Adipocyte (in vitro differentiated cells): Measurements from ENCODE around the gene MAGEA8.
"Not testable (repeated sequence)": the region's sequence is repeated elsewhere in the genome, so short reads cannot be mapped to it uniquely, and the experiment has no call there.

Experiments
- DNase-seq: peaks from one replicate; pipeline ENCODE4 v3.0.0-alpha.2; 2015; ENCODE audit warnings: low read depth
- H3K27me3 ChIP-seq: replicated peaks from 2 replicates; pipeline ENCODE4 v1.7.0; 2013; ENCODE audit warnings: mild to moderate bottlenecking, low read length, moderate library complexity; ENCODE audit not compliant: control insufficient read depth, insufficient read depth
- H3K36me3 ChIP-seq: 2 replicates; pipeline ENCODE4 v1.7.0; 2013; ENCODE audit warnings: low read length, mild to moderate bottlenecking, moderate library complexity; ENCODE audit not compliant: control insufficient read depth, insufficient read depth, severe bottlenecking
- H3K4me1 ChIP-seq: 2 replicates; pipeline ENCODE4 v1.7.0; 2013; ENCODE audit warnings: mild to moderate bottlenecking, low read length, moderate library complexity; ENCODE audit not compliant: control insufficient read depth, insufficient read depth
- H3K4me3 ChIP-seq: 2 replicates; pipeline ENCODE4 v1.7.0; 2013; ENCODE audit warnings: mild to moderate bottlenecking, low read length, moderate library complexity
- H3K9ac ChIP-seq: 2 replicates; pipeline ENCODE4 v1.7.0; 2013; ENCODE audit warnings: mild to moderate bottlenecking, low read length, moderate library complexity
- H3K9me3 ChIP-seq: 2 replicates; pipeline ENCODE4 v1.7.0; 2013; ENCODE audit warnings: mild to moderate bottlenecking, low read length, moderate library complexity; ENCODE audit not compliant: control insufficient read depth

Gene MAGEA8

DNA sequence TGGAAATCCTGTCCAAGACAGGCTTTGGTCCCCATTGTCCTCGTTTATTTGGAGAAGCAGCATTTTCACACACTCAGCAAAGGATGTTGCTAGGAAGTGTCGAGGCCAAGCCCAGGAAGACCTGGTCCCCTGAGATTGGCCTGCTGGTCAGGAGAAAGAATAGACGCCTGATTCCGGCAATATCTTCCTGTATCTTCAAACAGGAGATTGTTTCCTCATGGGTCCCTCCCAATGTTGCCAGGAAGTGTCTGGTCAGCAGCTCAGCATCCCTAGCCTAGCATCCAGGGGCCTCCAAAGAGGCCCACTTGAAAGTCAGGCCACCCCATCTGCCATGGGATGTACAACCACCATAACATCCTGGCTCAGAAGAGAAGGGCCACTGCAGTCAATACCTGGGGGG is 50.4 kb downstream of the MAGEA8 start:
- H3K4me1 ChIP-seq, H3K9ac ChIP-seq, H3K27me3 ChIP-seq, H3K4me3 ChIP-seq, H3K9me3 ChIP-seq, H3K36me3 ChIP-seq, DNase-seq: not testable (repeated sequence)

DNA sequence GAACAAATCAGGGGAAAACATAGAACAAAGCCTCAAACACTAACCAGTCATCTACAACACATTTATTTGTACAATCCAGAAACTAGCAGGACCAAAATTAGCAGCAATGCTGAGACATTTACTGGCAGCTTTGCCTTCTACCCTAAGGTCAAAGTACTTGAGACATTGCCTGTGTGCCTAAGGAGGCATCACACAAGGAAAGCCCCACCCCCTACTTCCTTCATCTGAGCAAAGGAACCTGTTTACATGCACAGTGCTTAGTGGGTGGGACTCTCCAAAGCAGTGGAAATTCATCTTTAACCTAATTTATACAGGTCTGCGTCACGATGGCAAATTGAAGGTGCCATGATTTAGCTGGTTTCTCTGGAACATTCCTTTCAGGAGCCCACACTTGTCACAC is 51.2 kb downstream of the MAGEA8 start:
- not testable (repeated sequence) for H3K9me3 ChIP-seq, H3K9ac ChIP-seq, DNase-seq, H3K27me3 ChIP-seq, H3K36me3 ChIP-seq, H3K4me3 ChIP-seq, H3K4me1 ChIP-seq

DNA sequence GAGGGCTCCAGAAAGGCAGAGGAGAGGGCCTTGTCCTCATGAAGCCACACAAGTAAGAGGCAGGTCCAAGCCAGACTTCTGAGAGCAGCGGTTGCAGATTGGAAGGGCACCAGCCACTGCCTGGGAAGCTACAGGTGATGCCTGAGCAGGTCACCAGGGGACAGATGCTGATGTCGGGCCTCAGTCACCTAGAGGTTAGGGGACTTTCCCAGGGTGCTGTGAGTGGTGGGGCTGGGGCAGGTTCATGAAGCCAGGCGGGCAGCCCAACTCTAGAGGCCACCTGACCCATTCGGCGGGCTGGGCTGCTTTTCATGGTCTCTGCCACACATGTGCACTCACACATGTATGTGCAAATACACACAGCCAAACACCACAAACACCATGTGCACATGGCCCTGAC is 52.0 kb downstream of the MAGEA8 start:
- H3K4me3 ChIP-seq, H3K9ac ChIP-seq, H3K4me1 ChIP-seq, H3K27me3 ChIP-seq, H3K36me3 ChIP-seq, H3K9me3 ChIP-seq, DNase-seq: not testable (repeated sequence)

DNA sequence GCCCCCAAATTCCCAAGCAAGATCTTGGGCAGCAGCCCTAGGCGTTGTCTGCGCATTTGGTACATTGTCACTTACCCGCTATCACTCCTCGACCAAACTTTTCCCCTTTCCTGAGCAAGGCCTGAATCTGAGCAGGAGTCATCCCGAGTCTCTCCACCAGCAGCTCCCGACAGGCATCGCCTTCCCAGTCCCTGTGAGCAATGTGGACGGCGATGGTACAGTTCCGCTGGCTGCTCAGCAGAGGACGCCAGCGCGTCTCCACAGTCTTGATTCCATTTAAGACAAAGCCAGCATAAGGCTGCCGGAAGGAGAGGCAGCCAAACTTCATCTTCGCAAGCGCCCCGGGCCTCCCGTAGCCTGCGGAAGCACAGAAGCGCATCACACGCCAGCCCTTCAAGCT is 52.6 kb downstream of the MAGEA8 start:
- DNase-seq, H3K9me3 ChIP-seq, H3K4me3 ChIP-seq, H3K36me3 ChIP-seq, H3K9ac ChIP-seq, H3K27me3 ChIP-seq, H3K4me1 ChIP-seq: not testable (repeated sequence)
